Fibroblast of lung (primary cell): ENCODE measurements around the gene RPL7A.

Source experiments
- CTCF ChIP-seq, 2 donors: IDR thresholded peaks in 1 of 2; conservative IDR thresholded peaks in 1 of 2; 1 replicate in 1 of 2; 2 replicates in 1 of 2; pipeline ENCODE4 v1.5.1; 2011 to 2012; ENCODE audit warnings: low read length in 2 of 2, control low read depth in 1 of 2, inconsistent platforms in 1 of 2, low read depth in 1 of 2, mild to moderate bottlenecking in 1 of 2
- EZH2 ChIP-seq: IDR thresholded peaks from 2 replicates; pipeline ENCODE4 v1.5.1; 2012; ENCODE audit warnings: low read length, control low read depth, mild to moderate bottlenecking; ENCODE audit errors: missing control alignments

GRCh38 chr9:133367778-133368177 lies 19.8 kb downstream of the RPL7A start:
- no peak for TF ChIP-seq EZH2
- TF ChIP-seq CTCF (conservative IDR thresholded peaks at IDR 0.05 in 1 of 2, IDR thresholded peaks at IDR 0.05 in 1 of 2; ENCODE audit: low read depth in 1 of 2, low read length in 2 of 2), result no peak
